Measurements from ENCODE around the gene COL4A1. TPM values are rescaled to one million over a fixed set of nuclear protein-coding genes. Genes with fewer than 3 reads are reported as not detected.

The COL4A1 gene
- total RNA-seq, 1 experiment from 2014 or later, result 0.12 TPM

GRCh38 chr13:110158226-110158625, 148.7 kb downstream of the COL4A1 start:
- CTCF ChIA-PET, result no interaction called here

GRCh38 chr13:110157718-110158117, 149.2 kb downstream of the COL4A1 start:
- CTCF ChIA-PET, result no interaction called here
- intact Hi-C loops (cut with micrococcal nuclease; ENCODE audit: unreplicated experiment), result no loop called here
- Mint-ChIP-seq H3K36me3 (ENCODE audit: insufficient read depth, unreplicated experiment) (no peaks in the 10 kb centered on the region), H3K4me1 (ENCODE audit: low read depth, unreplicated experiment) (no peaks in the 10 kb centered on the region), H3K9me3 (ENCODE audit: low read depth, unreplicated experiment) (no peaks in the 10 kb centered on the region), H3K4me3 (ENCODE audit: low read depth, unreplicated experiment) (no peak overlapping the region), H3K27me3 (ENCODE audit: unreplicated experiment) (no peaks in the 10 kb centered on the region), H3K27ac (ENCODE audit: unreplicated experiment) (no peak overlapping the region)
- DNase-seq, result no peak
- TF ChIP-seq CTCF (IDR thresholded peaks at IDR 0.05; ENCODE audit: unreplicated experiment), result no peak
- BruUV-seq (replicated peaks), result no TSS peak

More at GRCh38 chr13:110158226-110158625, 148.7 kb downstream of the COL4A1 start:
- Mint-ChIP-seq H3K36me3 (ENCODE audit: insufficient read depth, unreplicated experiment) (no peaks in the 10 kb centered on the region), H3K27me3 (ENCODE audit: unreplicated experiment) (no peaks in the 10 kb centered on the region), H3K4me1 (ENCODE audit: low read depth, unreplicated experiment) (no peaks in the 10 kb centered on the region), H3K9me3 (ENCODE audit: low read depth, unreplicated experiment) (no peaks in the 10 kb centered on the region), H3K4me3 (ENCODE audit: low read depth, unreplicated experiment) (no peak overlapping the region), H3K27ac (ENCODE audit: unreplicated experiment) (no peak overlapping the region)
- DNase-seq, result no peak
- BruUV-seq (replicated peaks), result no TSS peak
- TF ChIP-seq CTCF (IDR thresholded peaks at IDR 0.05; ENCODE audit: unreplicated experiment), result no peak
- intact Hi-C loops (cut with micrococcal nuclease; ENCODE audit: unreplicated experiment), result no loop called here

- intact Hi-C loops (cut with micrococcal nuclease; ENCODE audit: unreplicated experiment), result no loop called here
- no TSS peak for BruUV-seq (replicated peaks)
- Mint-ChIP-seq H3K27me3 (ENCODE audit: unreplicated experiment) (no peaks in the 10 kb centered on the region), H3K4me3 (ENCODE audit: low read depth, unreplicated experiment) (no peak overlapping the region), H3K27ac (ENCODE audit: unreplicated experiment) (no peak overlapping the region), H3K9me3 (ENCODE audit: low read depth, unreplicated experiment) (no peaks in the 10 kb centered on the region), H3K36me3 (ENCODE audit: insufficient read depth, unreplicated experiment) (no peaks in the 10 kb centered on the region), H3K4me1 (ENCODE audit: low read depth, unreplicated experiment) (no peaks in the 10 kb centered on the region)
- TF ChIP-seq CTCF (IDR thresholded peaks at IDR 0.05; ENCODE audit: unreplicated experiment), result no peak
- no peak for DNase-seq
- CTCF ChIA-PET, result no interaction called here
These were observed 150.5 kb downstream of the COL4A1 start for GRCh38 chr13:110156301-110157049.

- Mint-ChIP-seq H3K27me3 (ENCODE audit: unreplicated experiment) (no peaks in the 10 kb centered on the region), H3K9me3 (ENCODE audit: low read depth, unreplicated experiment) (no peaks in the 10 kb centered on the region), H3K36me3 (ENCODE audit: insufficient read depth, unreplicated experiment) (no peaks in the 10 kb centered on the region), H3K4me3 (ENCODE audit: low read depth, unreplicated experiment) (no peak overlapping the region), H3K4me1 (ENCODE audit: low read depth, unreplicated experiment) (no peaks in the 10 kb centered on the region), H3K27ac (ENCODE audit: unreplicated experiment) (no peak overlapping the region)
- intact Hi-C loops (cut with micrococcal nuclease; ENCODE audit: unreplicated experiment), result no loop called here
- CTCF ChIA-PET, result no interaction called here
- TF ChIP-seq CTCF (IDR thresholded peaks at IDR 0.05; ENCODE audit: unreplicated experiment), result no peak
- no TSS peak for BruUV-seq (replicated peaks)
- DNase-seq, result no peak
These were observed 151.9 kb downstream of the COL4A1 start for GRCh38 chr13:110155072-110155471.

All from Calu3 (cell line).